DMS 273 (cell line): ENCODE data around the gene FPGS.
"Not testable (repeated sequence)": the region's sequence is repeated elsewhere in the genome, so short reads cannot be mapped to it uniquely, and the experiment has no call there.

ENCODE experiments used
- DNase-seq: peaks from one replicate; lab custom pipeline; 2025; ENCODE audit not compliant: unreplicated experiment; lab: John Stamatoyannopoulos, UW

FPGS gene

DNA sequence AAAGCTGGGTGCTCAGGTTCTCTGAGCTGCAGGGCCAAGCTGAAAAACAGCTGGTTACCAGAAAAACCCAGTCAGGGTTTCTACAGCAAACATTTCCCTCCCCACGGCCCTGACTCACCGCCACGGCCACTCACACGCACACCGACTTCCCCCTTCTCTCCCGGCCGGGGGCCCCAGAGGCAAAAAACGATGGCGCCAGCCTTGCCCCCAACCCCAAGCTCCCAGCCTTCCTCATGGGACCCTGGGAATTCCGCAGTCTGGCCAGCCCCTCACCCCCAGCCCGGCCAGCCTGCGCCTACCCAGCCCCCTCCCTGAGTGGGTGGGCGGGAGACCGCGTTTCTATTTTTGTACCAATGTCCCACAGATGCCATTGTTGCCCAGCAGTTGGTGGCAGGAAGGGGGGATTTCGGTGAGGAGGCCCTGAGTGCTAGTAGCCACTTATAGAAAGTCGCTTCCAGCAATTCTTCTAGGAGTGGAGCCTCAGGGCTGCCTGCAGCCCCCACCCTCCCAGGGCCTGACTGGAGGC, 33.4 kb downstream of the FPGS start:
- no peak for DNase-seq

DNA sequence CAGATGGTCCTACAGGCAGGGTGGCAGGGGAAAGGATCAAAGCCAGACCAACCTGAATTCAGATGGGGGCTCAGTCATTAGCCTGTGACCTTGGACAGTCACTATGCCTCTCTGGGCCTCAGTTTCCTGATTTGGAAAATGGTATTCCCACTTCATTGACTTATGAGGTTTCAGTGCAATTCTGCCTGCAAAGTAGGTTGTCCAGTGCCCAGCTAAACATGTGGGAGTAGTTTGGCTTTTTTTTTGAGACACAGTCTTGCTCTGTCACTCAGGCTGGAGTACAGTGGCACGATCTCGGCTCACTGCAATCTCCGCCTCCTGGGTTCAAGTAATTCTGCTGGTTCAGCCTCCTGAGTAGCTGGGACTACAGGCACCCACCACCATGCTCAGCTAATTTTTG, 33.9 kb downstream of the FPGS start:
- not testable (repeated sequence) for DNase-seq

DNA sequence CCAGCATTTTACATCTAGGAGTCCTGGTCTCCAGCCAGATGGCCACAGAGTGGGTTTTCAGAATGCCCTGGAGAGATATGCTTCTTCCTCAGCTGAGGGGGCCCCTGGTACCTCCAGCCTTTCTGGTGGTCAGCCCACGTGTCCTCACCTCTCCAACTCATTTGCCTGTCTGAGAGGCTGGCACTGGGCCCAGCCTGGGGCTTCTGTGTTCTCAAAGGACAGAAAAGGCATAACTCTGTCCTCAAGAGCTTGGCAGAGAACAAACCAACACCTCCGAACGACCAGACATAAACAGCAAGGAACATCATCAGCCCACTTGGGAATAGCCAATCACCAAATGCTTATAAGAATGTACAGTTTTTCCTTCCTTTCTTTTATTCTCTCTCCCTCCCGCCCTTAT, 34.7 kb downstream of the FPGS start:
- DNase-seq = no peak

DNA sequence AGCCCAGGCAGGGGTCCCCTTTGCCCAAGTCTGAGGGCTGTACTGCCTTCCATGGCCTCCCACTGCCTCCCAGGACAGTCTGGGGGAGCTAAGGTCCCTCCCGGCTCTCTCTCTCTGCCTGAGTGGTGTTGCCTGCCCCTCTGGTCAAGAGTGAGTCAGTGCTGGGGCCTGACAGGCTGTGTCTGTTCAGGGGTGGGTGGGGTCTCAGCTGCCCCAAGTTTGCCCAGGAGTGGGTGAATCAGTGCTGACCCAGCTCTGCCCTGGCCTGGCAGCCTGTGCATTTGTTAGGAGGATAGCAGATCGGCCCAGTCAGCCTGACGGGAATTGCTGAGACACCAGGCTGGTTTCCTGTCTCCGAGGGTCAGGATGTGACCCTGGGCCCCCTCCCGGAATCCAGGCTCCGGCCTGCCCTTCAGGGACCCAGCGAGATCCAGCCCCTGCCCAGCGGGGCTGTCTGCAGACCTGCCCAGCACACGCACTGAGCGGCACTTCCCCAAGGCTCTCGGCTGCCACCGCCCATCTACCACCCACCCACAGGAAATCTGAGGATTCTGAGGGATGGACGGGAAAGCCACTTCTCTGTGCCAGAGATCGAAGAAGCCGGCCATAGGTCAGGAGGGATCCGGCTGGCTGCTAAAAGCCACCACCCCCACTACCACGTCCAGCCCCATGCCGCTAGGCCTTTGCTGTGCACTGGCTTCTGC, 35.8 kb downstream of the FPGS start:
- DNase-seq = no peak

DNA sequence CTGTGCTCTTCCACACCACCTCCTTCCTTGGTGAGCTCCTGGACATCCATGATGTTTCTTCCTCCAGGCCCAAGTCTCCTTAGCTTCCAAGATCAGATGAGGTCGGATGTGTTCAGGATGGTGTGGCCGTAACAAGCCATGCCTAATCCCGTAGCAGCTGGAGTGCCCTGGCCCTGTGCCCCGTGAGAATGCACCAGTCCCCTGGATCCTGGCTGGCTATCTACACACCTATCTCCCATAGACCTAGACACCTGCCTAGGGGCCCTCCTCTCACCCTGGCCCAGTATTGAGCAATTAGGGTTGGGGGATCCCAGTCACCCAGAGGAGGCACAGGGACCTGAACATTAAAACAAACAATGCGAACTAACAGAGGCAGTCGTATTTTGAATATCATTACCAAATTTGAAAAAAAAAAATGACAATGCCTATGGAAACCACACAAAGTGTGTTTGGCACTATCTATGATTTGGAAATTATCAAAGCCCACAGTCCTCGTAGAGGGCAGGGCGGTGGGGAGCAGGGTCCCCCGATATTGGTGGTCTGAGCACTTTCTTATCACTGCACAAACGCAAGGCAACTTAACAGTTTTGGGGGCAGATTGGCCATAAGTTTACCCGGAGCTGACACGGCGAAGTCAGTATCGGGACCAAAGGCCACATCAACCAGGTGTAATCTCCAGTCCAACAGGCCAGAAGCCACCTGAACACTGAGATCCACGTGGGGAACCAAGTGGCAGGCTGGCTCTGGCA, 38.6 kb downstream of the FPGS start:
- DNase-seq = peak; percentile 31

DNA sequence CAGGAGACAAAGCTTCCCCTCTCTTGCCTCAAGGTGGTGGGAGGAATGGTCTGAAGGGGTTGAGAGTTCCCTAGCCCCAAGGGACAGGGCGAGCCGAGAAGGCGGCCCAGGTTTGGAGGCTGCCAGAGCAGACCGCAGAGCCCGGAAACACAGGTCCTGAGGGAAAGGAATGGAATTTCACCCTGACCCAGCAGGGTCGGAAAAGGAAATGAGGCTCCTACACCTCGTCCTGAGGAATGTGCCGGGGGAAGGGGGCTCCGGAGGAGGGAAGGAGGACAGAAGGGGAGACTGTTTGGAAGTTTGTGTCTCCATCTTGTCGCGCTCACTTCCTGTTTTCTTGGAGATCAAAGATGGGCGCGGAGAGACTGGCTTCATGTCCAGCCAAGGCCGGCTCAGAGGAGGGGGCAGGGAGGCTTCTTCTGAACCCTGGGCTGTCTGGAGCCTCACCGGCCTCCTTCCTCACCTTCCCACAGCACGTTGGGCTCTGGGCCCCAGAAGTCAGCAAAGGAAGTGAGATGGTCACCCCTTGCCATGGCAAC, 42.2 kb downstream of the FPGS start:
- no peak for DNase-seq

DNA sequence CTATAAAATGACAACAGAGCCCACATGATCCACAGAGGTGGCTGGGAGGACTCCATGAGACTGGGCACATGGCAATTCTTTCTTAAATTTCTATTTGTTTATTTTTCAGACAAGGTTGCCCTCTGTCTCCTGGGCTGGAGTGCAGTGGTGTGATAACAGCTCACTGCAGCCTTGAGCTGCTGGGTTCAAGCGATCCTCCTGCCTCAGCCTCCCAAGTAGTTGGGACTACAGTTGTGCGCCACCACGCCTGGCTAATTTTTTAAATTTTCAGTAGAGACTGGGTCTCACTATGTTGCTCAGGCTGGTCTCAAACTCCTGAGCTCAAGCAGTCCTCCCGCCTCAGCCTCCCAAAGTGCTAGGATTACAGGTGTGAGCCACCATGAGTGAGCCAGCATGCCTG, 42.9 kb downstream of the FPGS start:
- not testable (repeated sequence) for DNase-seq

DNA sequence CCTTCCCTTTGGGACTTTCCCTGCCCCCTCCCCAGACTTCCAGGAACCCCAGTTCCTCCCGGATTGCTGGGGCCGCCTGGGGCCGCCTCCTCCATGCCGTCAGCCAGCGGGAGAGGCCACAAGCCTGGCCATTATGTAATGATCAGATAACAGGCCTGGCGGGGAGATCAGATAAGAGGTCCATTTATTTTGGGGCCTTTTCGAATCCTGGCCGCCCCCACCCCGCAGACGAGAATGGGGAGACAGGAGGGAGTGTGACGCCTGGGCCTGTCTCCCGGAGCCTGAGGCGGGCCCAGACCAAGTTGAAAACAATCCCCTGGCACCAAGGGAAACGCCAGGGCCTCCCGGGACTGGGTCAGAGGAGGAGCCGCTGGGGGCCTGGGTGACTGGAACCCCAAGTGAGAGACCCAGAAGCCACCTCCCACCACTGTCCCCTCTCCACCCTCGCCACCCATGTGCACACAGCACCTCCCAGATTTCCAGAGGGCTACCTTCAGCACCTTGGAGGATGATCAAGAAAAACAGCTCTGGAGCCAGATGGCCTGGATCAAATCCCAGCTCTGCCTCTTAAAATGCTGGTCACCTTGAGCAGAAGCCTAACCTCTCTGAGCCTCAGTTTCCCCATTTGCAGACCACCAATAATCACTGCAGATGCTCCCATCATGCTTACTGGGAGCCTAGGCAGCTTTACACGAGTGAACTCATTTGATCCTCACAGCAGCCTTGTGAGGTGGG, 43.9 kb downstream of the FPGS start:
- peak; percentile 70 for DNase-seq

DNA sequence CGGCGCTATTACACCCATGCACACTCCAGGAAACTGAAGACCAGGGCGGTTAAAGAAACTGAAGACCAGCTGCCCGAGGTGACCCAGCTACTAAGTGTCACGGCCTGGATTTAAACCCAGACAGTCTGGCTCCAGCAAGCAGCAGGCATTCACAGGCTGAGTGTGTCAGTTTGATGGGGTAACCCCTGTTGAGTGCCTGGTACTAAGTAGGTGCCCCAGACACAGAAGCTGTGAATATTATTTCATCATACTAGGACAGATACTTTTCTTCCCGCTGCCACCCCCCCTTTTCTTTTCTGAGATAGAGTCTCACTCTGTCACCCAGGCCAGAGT, 44.5 kb downstream of the FPGS start:
- peak; percentile 70 for DNase-seq

DNA sequence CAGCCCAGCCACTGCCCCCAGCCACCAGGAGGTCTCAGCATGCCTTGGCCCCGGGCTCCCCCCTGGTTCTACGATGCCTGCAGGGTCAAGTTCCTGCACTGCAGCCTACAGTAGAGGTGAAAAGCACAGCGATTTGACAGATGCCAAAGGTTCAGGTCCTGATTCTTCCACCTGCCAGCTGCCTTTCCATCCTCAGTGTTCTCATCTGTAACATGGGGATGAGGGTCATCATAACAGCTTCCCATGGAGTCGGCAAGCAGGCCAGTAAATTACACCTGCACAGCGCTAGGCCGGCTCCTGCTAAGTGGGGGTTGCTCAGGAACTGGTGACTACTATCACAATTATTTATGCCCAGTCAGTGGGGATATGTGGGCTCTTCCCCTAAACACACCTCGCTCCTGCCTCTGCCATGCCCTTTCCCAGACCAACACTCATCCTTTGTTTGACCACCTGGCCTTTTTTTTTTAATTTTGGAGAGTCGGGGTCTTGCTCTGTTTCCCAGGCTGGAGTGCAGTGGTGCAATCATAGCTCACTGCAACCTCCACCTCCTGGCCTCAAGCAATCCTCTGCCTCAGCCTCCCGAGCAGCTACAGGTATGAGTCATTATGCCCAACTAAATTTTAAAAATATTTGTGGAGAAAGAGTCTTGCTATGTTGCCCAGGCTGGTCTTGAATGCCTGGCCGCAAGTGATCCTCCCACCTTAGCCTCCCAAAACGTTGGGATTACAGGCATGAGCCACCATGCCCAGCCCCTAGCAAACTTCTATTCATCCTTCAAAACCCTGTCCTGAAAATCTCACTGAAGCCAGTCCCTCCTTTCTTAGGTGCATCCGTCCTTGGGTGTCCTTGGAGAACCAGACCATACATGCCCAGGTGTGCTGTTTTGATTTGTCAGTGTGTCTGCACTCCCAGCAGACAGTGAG, 45.4 kb downstream of the FPGS start:
- no peak for DNase-seq

DNA sequence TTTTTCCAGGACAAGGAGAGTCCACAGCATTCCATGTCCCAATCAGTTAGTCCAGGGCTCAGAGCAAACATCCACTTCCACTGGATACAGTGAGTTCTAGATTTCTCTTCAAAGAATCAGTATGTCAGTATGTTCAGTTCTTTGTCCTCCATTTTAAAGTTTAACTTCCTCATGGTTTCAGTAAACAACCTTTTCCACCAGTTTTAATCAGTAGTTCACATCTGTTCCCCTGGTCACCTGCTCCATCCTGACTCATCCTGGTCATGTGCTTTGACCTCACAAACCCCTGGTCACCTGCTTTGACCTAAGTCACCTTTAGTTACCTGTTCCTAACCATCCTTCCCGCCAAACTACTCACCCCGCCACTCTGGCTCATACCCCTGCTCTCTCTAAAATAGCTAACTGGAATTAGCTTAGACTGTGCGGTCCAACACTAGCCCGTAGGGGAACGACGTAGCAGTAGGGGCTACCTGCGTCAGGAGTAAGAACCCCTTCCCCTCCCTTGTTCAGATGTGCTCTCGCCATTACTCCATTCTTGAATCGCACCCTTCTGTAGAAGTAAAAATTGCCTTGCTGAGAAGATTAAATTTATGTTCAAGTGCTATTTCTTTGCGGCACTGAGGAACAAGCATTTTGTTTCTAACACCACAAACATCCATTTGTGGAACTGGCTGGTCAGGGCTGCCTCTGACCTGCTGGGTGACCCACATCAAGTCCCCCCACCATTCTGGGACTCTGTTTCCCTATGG, 46.2 kb downstream of the FPGS start:
- DNase-seq = no peak

DNA sequence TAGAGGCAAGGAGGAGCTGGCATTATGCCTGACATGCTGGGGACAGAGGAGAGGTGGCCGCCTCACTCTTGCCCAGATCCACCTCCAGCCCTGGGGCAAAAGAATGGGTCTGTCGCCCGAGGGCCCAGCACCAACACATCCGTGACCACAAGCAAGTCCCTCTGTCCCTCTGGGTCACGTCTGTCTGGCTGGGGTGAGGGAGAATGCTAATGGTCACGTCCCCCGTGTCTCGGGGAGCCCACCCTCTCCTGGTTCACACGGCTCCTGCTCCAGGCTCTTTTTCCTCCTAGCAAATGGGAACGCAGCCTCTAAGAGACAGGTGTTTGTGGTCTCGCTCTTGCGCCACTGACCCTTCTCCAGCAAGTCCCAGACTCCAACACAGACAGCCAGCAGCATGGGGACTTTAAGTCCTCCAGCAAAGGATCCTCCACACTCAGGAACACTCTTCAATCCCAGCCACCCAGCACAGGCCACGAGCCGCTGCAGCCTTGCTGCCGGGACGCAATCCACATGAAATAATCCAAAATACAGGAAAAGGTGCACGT, 47.7 kb downstream of the FPGS start:
- no peak for DNase-seq

DNA sequence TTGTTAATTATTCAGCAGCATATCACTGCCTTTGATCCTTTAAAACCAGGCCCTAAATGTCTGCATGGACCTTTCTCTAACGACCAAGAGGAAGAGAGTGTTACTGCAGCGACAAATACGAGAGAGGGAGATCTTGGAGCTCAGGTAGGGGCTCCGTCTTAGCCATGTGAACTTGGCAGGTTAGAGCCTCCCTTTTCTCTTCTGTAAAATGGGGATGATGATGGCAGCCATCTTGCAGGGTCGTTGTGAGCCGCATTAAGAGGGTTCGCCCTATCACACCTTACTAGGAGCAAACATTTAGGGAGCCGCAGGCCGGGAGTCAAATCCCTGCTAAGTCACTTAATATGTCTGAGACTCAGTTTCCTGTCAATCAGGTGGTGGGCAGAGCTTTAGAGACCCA, 50.1 kb downstream of the FPGS start:
- no peak for DNase-seq

DNA sequence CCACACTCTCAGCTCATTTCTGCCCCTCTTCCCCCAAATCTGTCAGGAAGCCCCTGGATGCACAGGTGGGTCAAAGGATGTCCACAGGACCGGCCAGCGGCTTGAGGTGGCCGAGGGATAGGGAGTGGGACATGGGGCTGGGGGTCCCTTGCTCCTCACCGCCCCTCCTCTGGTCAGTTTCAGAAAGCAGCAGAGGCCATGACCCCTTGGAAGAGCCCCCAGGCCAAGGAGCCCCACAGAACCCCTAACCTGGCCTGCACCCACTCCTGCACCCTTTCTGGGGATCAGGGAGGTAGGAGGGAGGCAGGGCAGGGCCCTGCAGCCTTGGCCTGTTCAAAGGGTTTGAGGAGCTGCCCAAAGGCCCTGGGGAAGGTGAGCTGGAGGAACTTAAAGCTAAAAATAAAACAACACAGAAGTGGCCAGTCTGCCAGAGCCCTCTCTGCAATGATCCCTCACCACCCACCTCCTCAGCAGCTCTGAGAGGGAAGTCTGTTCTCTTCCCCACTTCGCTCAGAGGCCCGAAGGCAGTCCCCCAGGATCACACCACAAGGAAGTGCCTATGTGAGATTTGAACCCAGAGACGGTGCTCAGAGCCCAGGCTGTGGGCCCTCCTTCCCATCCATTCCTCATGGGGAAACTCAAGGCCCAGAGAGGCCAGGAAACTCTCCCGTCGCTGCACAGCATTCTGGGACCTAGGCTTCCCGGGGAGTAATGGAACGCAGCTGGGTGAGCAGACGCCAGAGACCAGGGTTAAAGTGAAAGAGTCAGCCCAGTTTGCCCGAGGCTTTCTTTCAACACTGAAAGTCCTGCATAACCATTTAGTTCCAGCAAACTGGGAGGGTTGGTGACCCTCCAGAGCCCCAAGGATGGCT, 50.9 kb downstream of the FPGS start:
- no peak for DNase-seq

DNA sequence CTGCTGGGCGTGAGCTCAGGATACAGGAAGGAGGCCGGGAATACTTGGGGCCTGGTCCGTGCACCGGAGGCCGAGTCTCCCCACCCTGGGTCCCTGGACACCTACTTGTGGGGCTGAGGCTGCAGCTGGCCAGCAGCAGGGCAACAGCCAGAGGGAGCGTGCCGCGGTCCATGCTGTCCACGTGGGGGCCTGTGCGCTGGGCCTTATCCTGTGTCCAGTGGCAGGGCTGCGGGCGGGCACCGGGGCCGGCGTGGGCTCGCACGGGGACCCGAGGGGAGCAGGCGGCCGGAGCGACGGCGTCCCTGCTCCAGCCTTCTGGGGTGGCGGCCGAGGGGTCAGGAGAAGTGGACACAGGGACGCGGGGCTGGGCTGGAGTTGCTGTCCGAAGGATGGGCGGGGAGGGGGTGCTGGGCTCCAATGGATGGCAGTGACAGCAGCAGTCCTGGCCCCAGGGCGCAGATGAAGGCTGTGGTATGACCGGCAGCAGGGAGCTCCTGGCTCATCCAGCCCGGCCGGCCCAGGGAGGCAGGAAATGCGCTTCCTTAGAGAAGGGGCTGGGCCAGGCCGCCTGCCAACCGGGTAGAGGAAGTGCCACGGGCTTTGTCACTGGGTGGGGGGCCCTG, 51.6 kb downstream of the FPGS start, which contains the start of gene ENG:
Gene ENG, minus strand, starts transcription at position 475 of the 623 bp plus-strand sequence. Its CDS starts 303 bp downstream, at position 172.
- DNase-seq = peak; percentile 25

DNA sequence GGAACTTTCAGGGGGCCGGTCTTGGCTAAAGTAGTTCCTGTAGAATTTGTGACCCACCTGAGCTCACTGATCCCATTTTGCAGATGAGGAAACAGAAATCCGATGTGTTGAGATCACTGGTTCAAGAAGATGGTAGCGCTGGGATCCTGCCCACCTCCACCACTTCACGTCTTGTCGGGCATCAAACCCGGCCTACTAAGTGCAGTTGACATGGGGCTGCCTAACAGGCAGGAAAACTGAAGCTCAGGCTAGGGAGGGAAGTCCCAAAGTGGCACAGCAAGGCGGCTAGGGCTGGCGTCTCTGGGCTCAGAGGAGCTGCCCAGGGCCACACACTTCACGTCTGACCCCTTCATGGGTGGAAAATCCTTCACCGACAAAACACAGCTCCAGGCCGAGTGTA, 52.3 kb downstream of the FPGS start:
- no peak for DNase-seq

DNA sequence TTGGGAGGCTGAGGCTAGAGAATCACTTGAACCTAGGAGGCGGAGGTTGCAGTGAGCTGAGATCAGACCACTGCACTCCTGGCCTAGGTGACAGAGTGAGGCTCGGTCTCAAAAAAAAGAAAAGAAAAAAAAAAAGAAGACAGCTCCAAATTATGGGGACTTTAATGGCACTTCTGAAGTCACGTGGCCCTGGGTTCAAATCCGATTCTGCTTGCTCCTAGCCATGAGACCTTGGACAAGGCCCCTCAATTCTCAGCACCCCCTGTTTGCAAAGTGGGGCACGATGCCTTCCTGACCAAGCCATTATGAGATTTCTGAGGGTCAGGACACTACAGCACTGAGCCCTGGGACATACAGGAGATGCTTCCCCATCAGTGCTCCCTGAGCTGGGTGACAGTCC, 52.8 kb downstream of the FPGS start:
- DNase-seq = no peak

DNA sequence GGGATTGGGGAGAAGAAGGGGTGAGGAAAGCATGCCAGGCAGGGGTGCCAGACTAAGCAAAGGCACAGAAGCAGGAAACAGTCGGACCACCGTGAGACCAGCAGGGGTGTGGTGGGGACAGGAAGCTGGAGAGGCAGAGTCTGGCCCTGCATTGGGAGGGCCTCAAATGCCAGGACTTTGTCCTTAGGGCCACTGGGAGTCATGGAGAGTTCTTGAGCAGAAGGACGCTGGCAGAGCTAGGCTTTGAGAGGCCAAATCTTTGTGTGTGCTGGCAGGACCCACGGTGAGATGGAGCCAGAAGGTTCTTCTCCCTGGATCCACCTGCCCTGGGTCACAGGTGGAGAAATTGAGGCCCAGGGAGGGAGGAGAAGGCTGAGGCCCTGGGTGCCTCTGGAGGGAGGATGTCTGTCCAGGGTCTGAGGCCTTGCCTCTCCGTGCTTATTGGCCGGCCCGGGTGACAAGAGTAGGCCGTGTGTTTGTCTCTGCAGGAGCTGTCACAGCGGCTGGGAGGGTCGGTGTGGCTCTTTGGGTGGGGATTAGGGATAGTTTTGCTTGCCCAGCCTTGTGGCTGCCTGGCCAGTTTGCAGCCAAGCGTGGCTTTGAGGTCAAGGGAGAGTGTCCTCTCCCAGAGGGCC, 53.5 kb downstream of the FPGS start:
- no peak for DNase-seq
